A549 (cell line): Measurements from ENCODE around the gene TMC4.

Experiments used
- CBX2 ChIP-seq: fragments of 200-600 bp; sonication (generic); IDR thresholded peaks from 2 replicates; pipeline ENCODE4 v1.6.1; 2016; ENCODE audit warnings: low read depth, mild to moderate bottlenecking, borderline replicate concordance
- CEBPB ChIP-seq, 2 experiments: fragments of >200 bp in 1 of 2; sonication (Bioruptor Twin) in 1 of 2; formaldehyde crosslinking in 1 of 2; IDR thresholded peaks; 2 replicates each; pipeline ENCODE4 v1.6.1; 2012 to 2016
- ESRRA ChIP-seq: fragments of 150-350 bp; IDR thresholded peaks from 2 replicates; pipeline ENCODE4 v1.6.1; 2014; ENCODE audit warnings: mild to moderate bottlenecking, low read length, borderline replicate concordance
- MAX ChIP-seq: IDR thresholded peaks from 2 replicates; pipeline ENCODE4 v1.6.1; 2012
- MAZ ChIP-seq: fragments of 150-350 bp; IDR thresholded peaks from 2 replicates; pipeline ENCODE4 v1.6.1; 2014; ENCODE audit warnings: antibody characterized with exemption, low read depth, low read length, borderline replicate concordance
- POLR2A ChIP-seq: IDR thresholded peaks from 2 replicates; pipeline ENCODE4 v1.6.1; 2012; ENCODE audit warnings: mild to moderate bottlenecking, low read length
- RNF2 ChIP-seq: fragments of 200-600 bp; sonication (generic); IDR thresholded peaks from 2 replicates; pipeline ENCODE4 v1.6.1; 2016; ENCODE audit warnings: low read depth, mild to moderate bottlenecking, antibody characterized with exemption, moderate library complexity, borderline replicate concordance
- USF2 ChIP-seq: fragments of 450-650 bp; IDR thresholded peaks from 2 replicates; pipeline ENCODE4 v1.6.1; 2014; ENCODE audit warnings: antibody characterized with exemption
- TF ChIP-seq, protein P1 (sequence below): fragments of >200 bp; sonication (Bioruptor Twin); formaldehyde crosslinking; IDR thresholded peaks from 3 replicates; pipeline ENCODE4 v1.5.1; 2016

DNA sequence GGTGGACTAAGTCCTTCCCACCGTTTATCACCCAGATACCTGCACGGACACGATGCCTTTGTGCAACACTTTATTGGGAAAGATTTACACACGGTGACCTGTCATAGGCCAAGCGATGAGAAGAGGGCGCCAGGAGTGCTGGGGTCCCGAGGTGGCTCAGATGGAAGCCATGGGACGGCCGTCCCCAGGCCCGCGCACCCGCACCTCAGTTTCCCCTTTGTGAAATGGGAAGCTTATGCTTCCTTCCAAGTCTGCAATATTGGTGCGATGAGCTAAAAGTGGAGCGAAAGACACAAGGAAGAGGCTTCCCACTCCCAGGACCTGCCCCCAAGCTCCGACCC, 369 bp upstream of the TMC4 start:
- TF ChIP-seq RNF2: no peak
- TF ChIP-seq, protein P1, sequence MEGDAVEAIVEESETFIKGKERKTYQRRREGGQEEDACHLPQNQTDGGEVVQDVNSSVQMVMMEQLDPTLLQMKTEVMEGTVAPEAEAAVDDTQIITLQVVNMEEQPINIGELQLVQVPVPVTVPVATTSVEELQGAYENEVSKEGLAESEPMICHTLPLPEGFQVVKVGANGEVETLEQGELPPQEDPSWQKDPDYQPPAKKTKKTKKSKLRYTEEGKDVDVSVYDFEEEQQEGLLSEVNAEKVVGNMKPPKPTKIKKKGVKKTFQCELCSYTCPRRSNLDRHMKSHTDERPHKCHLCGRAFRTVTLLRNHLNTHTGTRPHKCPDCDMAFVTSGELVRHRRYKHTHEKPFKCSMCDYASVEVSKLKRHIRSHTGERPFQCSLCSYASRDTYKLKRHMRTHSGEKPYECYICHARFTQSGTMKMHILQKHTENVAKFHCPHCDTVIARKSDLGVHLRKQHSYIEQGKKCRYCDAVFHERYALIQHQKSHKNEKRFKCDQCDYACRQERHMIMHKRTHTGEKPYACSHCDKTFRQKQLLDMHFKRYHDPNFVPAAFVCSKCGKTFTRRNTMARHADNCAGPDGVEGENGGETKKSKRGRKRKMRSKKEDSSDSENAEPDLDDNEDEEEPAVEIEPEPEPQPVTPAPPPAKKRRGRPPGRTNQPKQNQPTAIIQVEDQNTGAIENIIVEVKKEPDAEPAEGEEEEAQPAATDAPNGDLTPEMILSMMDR: no peak
- TF ChIP-seq MAZ: no peak
- TF ChIP-seq MAX: no peak
- TF ChIP-seq ESRRA: no peak
- TF ChIP-seq CBX2: no peak
- no peak for TF ChIP-seq USF2
- no peak for TF ChIP-seq CEBPB (IDR thresholded peaks at IDR 0.05)
- TF ChIP-seq POLR2A: no peak
